ENCODE results near the gene SDHB.

- TF ChIP-seq EZH2 (IDR thresholded peaks at IDR 0.05) (no peak), POLR2AphosphoS5 (IDR thresholded peaks at IDR 0.05; ENCODE audit: borderline replicate concordance, low read depth, low read length) (no peak)
These were observed 40.9 kb downstream of the SDHB start for GRCh38 chr1:17012775-17013490.

Data from SK-N-MC (cell line).